NCI-H2196 (cell line): ENCODE measurements around the gene ACAP3.

Experiments
- DNase-seq: peaks from one replicate; lab custom pipeline; 2025; ENCODE audit not compliant: unreplicated experiment; lab: John Stamatoyannopoulos, UW

ACAP3 gene

DNA sequence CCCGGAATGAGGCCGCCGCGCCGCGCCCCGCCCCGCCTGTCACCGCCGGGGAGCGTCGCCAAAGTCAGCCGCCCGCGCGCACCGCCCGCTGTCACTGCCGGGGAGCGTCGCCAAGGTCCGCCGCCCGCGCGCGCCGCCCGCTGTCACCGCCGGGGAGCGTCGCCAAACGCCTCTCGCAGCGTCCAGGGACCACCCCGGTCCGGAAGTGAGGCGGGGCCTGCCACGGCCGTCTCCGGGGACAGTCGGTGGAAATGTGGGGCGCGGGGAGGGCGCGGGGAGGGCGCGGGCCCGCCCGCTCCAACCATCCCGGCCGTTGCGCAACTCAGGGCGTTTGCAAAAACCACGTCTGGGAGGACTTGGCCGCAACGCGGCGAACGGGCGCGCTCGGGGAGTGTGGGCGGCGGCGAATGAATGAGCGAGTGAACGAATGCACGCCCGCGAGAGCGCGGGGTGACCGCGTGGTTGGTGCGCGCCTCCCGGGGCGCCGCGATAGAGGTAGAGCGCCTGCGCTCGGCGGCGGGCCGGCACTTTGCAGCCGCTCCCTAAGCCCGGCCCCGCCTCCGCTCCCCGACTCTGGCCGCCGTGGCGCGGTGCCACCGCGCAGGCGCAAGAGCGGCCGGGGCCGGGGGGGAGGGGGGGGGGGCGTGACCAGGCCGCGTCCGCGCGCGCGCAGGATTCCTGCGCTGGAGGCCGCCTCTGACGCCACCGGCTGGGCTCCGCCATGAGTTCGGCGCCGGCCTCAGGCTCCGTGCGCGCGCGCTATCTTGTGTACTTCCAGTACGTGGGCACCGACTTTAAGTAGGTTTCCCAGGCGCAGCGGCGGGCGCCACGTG is at the start of gene ACAP3, which contains the start of gene PUSL1:
ACAP3 (minus strand) TSS at position 8 of the 833 bp plus-strand sequence. CDS start 115 bp downstream, outside the sequence.
PUSL1 (plus strand) TSS at position 675 of the 833 bp plus-strand sequence; CDS start at position 722, 47 bp downstream.
- DNase-seq, result peak; percentile 93

- DNase-seq, result peak; percentile 20
Measured at GRCh38 chr1:1356796-1357401, 49.2 kb upstream of the ACAP3 start.

DNA sequence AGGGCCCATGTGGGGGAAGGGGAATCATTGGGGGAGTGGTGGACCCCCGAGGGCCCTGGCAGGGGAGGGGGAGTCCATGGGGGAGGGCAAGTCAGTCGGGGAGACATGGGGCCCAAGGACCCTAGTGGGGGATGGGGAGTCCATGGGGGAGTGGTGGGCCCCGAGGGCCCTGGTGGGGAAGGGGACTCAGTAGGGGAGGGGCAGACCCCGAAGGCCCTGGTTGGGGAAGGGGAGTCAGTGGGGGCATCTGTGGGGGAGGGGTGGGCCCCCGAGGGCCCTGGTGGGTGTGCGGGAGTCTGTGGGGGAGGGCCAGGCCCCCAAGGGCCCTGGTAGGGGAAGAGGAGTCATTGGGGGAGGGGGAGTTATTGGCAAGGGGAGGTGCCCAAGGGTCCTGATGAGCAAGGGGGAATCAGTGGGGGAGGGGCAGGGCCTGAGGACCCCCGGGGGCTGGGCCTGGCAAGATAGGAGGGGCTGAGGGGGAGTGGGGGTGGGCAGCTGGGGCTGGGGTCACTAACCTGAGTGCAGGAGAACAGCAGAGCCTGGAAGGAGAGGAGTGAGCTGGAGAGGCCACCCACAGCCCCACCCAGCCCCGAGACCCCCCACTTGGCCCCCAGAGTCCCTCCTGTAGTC is 48.6 kb upstream of the ACAP3 start:
- DNase-seq, result no peak

DNA sequence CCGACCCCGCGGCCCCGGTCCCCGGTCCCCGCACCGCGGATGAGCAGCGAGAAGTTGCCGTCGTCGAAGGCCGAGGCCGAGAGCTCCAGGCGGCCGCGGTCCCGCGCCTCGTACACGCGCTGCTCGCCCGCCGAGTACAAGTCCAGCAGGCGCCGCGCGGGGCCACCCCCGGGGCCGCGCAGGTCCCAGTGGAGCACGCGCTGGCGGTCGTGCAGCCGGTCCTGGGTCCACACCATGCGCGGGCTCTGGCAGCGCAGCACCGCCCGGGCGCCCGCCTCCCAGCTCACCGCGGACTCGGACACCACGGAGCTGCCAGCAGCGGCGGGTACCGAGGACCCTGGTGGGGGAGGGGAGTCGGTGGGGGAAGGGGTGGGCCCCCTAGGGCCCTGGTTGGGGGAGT is 47.7 kb upstream of the ACAP3 start:
- peak; percentile 73 for DNase-seq

- DNase-seq, result no peak
Measured at GRCh38 chr1:1354271-1355247, 46.8 kb upstream of the ACAP3 start.

- DNase-seq, result no peak
Measured at GRCh38 chr1:1353389-1354151, 45.8 kb upstream of the ACAP3 start.

- DNase-seq, result no peak
Measured at GRCh38 chr1:1352786-1353388, 45.2 kb upstream of the ACAP3 start.

GRCh38 chr1:1351511-1352427 is 44.0 kb upstream of the ACAP3 start:
- DNase-seq, result no peak

GRCh38 chr1:1349256-1350012 is 41.7 kb upstream of the ACAP3 start, which contains the start of gene DVL1:
Gene DVL1 (minus strand): TSS chr1:1349418. CDS start chr1:1349065, 353 bp downstream.
- peak; percentile 68 for DNase-seq

DNA sequence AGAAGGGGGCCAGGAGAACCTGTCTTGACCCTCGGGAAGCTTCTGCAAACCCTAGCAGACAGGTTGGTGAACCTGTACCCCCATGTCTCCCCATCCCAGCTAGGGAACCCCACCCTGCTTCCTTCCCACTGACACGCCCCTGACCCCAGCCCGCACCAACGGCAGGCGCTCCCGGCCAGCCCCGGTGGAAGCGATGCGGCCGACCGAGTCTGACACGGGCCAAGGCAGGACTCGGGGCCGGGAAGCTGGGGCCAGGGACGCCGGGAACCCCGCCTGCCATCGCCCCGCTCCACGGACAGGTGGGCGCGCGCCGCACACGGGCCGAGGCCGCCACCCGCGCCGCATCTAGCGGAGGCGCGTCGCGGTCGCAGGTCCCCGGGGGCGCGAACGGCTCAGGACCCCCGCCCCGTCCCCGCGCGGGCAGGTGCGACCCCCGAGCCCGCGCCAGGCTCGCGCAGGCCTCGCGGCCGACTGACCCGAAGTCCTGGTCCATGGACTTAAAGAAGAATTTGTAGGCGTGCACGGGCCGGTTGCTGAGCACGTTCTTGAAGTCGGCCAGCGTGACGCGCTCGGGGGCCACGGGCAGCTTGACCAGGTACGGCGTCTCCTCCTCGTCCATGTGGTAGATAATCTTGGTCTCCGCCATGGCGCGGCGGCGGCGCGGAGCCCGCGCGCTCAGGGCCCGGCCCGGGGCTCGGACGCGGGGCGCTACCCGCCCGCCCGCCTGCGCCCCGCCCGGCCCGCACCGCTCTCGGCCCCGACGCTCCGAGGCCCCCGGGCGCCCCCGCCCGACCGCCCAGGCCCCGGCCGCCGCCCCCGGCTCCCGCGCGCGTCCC is 40.9 kb upstream of the ACAP3 start:
- DNase-seq, result no peak

DNA sequence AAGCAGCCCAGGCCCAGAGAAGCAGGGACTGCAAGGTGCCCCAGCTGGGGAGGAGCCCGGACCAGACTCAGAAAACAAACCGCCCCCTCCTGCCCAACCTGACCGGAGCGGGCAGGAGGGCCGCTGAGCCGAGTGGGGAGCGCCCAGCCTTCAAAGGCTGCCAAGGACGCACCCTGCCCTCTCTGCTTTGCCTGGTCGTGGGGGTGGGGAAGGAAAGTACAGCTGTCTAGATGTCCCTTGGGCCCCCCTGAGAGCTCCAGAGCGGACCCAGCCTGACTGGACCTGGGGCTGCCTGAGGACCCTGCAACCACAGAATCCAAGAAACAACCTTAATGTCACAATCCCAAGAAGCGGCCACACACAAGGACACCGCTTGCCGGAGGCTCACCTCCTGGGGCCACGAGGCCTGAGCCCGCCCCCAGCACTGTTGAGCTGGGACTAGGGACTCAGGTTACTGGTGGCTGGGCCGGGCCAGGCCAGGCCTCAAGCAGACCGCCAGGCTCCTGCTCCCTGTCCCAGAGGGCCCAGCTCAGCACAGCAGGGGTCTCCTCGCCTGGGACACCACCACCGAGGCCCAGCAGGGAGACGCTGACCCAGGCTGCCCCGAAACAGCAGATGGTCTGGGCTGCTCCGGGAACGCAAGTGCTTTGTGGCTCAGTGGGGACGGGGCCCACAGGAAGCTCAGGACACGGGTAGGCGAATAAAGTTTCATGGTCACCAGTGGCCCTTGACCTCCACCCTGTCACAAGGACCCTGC is 40.1 kb upstream of the ACAP3 start:
- no peak for DNase-seq

DNA sequence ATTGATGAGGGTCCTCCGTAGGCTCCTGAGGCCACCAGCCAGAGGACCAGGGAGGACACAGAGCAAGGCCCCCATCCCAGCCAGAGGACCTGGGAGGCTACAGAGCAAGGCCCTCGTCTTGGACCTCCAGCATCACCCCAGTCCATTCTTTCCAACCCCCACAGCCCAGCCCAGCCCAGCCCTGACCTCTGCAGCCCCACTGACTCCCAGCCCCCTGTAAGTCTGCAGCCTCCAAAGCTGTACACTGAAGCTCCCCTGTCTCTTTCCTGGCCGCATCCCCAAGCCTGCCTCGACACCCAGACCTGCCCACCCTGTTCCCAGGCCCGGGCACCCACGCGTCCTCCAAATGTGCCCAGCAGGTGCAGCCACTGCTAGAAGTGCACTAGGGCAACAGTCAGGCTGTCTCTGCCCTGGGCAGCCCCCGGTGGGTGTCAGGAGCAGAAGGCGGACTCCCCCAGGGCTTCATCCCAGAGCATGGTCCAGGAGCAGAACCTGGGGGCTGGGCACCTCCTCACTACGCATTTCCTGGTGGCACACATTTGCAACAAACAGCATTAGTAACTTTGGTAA is 39.4 kb upstream of the ACAP3 start:
- no peak for DNase-seq

- DNase-seq, result no peak
Measured at GRCh38 chr1:1346501-1346890, 38.8 kb upstream of the ACAP3 start.

DNA sequence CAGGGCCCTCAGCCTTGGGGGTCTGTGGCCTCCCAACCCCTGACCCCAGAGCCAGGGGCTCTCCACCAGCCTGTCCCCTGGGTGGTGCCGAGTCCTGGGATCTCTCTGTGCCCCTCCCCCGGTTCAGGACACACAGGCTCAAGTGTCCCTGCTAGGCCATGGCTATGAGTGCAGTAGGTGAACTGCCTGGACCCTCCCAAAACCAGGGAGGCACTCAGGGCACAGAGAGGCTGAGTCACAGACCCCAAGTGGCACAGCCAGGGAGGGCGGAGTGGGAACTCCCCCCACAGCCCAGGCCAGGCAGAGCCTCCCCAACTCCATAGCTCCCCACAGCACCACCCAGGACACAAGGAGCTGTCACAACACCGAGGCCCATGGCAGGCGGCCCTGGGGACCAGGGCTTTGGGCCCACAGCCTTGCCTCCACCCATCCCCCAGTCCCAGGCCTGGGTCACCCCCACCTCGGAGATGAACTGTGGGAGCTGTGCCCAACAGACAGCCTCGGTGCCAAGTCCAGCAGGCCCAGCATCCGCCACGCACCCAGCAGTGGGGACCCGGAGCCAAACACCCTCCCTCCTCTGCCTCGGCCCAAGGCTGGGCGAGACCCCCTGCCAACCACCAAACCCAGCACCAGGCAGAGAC is 38.2 kb upstream of the ACAP3 start:
- no peak for DNase-seq

GRCh38 chr1:1345384-1345783 is 37.7 kb upstream of the ACAP3 start:
- no peak for DNase-seq
